Measurements from ENCODE around the gene MARCHF6. TPM values are rescaled to one million over a fixed set of nuclear protein-coding genes. Genes with fewer than 3 reads are reported as not detected.

Gene MARCHF6
- total and polyA plus RNA-seq, 2 of the 8 experiments (the other 6 are each of a cell fraction or from before 2014, with no cell fraction given): 93.1 to 118 TPM

DNA sequence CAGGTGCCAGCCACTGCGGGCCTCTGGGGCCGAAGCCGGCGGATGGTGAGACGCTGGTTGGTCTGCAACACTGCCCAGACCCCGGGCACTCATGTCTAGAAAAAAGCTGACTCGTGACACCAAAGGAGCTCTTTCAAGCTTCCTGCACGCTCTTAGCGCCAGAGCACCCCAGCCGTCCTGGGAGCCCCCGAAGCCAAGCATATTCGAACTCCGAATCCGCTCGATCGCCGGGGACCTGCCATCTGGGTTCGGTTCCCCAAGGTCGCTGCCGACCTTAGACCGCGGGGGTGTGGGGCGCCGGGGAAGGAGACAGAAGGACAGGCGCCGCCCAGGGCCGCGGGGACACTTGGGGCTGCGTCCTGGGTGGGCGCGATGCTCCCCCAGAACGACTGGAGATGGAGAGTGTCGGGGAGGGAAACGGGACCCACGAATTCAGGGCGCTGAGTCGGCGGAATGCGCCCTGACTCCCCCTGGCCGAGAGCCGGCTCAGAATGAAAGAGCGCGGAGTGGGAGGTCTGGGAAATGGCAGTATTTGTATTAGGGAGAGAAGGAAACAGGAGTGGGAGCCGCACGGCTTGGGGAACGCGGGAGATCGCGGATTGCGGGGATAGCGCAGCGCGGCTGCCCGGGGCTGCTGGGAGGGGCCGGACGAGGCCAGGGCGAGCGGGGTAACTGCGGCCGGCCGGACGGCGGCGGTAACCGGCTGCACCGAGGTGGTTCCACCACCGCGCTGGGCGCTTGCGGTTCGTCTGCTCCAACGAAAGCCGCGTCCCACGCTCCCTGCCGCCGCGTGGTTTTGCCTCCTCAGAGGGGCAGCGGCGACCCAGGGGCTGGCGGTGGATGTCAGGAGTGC, 20.1 kb upstream of the MARCHF6 start:
- no peak overlapping the region for H3K23ac ChIP-seq (ENCODE audit: insufficient read length)
- H2AK5ac ChIP-seq (ENCODE audit: low read depth, low read length): no peak overlapping the region
- ChIA-PET CTCF (ENCODE audit: partially characterized antibody) (interaction anchor here (0.7 to 1.5 kb wide), 5 partner anchors 15 to 85 kb away, joined by 3 read pairs; no protein-coding TSS in a partner anchor), POLR2A (ENCODE audit: partially characterized antibody) (interaction anchor here (0.6 kb wide), 1 partner anchor 8 kb away, joined by 3 read pairs; no protein-coding TSS in a partner anchor)
- H4K91ac ChIP-seq (replicated peaks; ENCODE audit: insufficient read length, low read length): no peak overlapping the region
- no peak overlapping the region for H3K27ac ChIP-seq (ENCODE audit: low read depth, low read length)
- H3K4me1 ChIP-seq (replicated peaks in 1 of 4; ENCODE audit: control insufficient read depth in 3 of 4, insufficient read depth in 4 of 4, low read length in 3 of 4): peaks cover 0 to 1% (median 0%) of the 10 kb centered on the region in 4 experiments; a peak in 2 of 7 replicates
- DNase-seq (ENCODE audit: low read depth in 1 of 2, low spot score in 2 of 2) (peak in 1 of 2 experiments; percentile 77), FAIRE-seq (no peak)
- no peaks in the 10 kb centered on the region for H3K9me3 ChIP-seq (ENCODE audit: insufficient read depth in 2 of 2, low read depth in 1 of 2, low read length in 1 of 2)
- H3K14ac ChIP-seq (ENCODE audit: insufficient read length): no peak overlapping the region
- peak overlapping the region; percentile 92 to 93 for H3K4me2 ChIP-seq (ENCODE audit: insufficient read depth in 1 of 2, low read depth in 2 of 2, low read length in 2 of 2)
- no peaks in the 10 kb centered on the region for H3K79me1 ChIP-seq (ENCODE audit: low read depth, low read length)
- H3K27me3 ChIP-seq (replicated peaks in 1 of 4; ENCODE audit: control insufficient read depth in 3 of 4, extremely low read depth in 1 of 4, insufficient read depth in 3 of 4, low read length in 3 of 4): peaks cover 16 to 46% (median 41%) of the 10 kb centered on the region in 4 experiments
- H2BK12ac ChIP-seq (ENCODE audit: low read depth, low read length): peak overlapping the region; percentile 39; the same call in 1 of the 2 replicates
- H4K20me1 ChIP-seq (replicated peaks in 1 of 2; ENCODE audit: control insufficient read depth in 1 of 2, insufficient read depth in 2 of 2, low read length in 2 of 2): no peaks in the 10 kb centered on the region
- H3K4me3 ChIP-seq (ENCODE audit: extremely low read depth in 1 of 4, insufficient read depth in 2 of 4, low read depth in 3 of 4, low read length in 4 of 4): peak overlapping the region; percentile 57 to 82 (median 68)
- 3% methylated on average over 78 of the region's 81 CpGs; no CpG with 5 or more reads in 1 of the 2 experiments for WGBS, 2 experiments (ENCODE audit: extremely low coverage in 1 of 2, insufficient coverage in 1 of 2, insufficient read length in 1 of 2, insufficient replicate concordance in 2 of 2, low coverage in 1 of 2, low lambda C conversion rate in 2 of 2, missing lambda C conversion rate in 1 of 2)
- no peak overlapping the region for H4K8ac ChIP-seq (ENCODE audit: extremely low read depth, insufficient read depth, low read length)
- H3K18ac ChIP-seq (ENCODE audit: extremely low read depth, low read length): no peak overlapping the region; the same call in none of the 2 replicates
- H3K56ac ChIP-seq (replicated peaks; ENCODE audit: insufficient read length, low read depth, low read length): no peak overlapping the region
- no peaks in the 10 kb centered on the region for H3K36me3 ChIP-seq (ENCODE audit: control insufficient read depth in 2 of 4, insufficient read depth in 4 of 4, low read length in 3 of 4)
- peak overlapping the region in 3 of 4 experiments; percentile 18 to 38 (median 20); a peak in 4 of 7 replicates for H3K9ac ChIP-seq (replicated peaks in 1 of 4; ENCODE audit: extremely low read depth in 1 of 4, low read depth in 3 of 4, low read length in 3 of 4)
- no peak overlapping the region for H2BK5ac ChIP-seq (ENCODE audit: low read depth, low read length)
- H3K4ac ChIP-seq (replicated peaks; ENCODE audit: insufficient read length, low read depth, low read length): no peak overlapping the region
- H3K23me2 ChIP-seq (ENCODE audit: low read depth, low read length): peaks cover 5% of the 10 kb centered on the region; the same call in 1 of the 2 replicates
- peak overlapping the region; percentile 77 for H2AFZ ChIP-seq (ENCODE audit: low read length)
- H2BK15ac ChIP-seq (ENCODE audit: low read length): no peak overlapping the region; the same call in 1 of the 2 replicates
- no peak overlapping the region for H4K5ac ChIP-seq (ENCODE audit: insufficient read length, low read depth, low read length)
- H3K79me2 ChIP-seq (ENCODE audit: control insufficient read depth in 1 of 2, insufficient read depth in 2 of 2, low read length in 2 of 2): no peaks in the 10 kb centered on the region
- H2BK120ac ChIP-seq (replicated peaks; ENCODE audit: low read depth, low read length): no peak overlapping the region
- H2BK20ac ChIP-seq (ENCODE audit: low read length): no peak overlapping the region
- TF ChIP-seq GABPA (IDR thresholded peaks at IDR 0.05; ENCODE audit: borderline replicate concordance, insufficient read depth, low read length): no peak
- TF ChIP-seq EZH2 (IDR thresholded peaks at IDR 0.05; ENCODE audit: low read depth, low read length, severe bottlenecking): peak; percentile 77
- TF ChIP-seq, protein P1, sequence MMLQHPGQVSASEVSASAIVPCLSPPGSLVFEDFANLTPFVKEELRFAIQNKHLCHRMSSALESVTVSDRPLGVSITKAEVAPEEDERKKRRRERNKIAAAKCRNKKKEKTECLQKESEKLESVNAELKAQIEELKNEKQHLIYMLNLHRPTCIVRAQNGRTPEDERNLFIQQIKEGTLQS (IDR thresholded peaks at IDR 0.05; ENCODE audit: insufficient read depth, low read depth, low read length): no peak
- TF ChIP-seq BACH1 (IDR thresholded peaks at IDR 0.05; ENCODE audit: low read length): peak; percentile 69; the same call in 1 of the 2 replicates
- no peak for TF ChIP-seq BRCA1 (IDR thresholded peaks at IDR 0.05; ENCODE audit: low read depth, low read length)
- TF ChIP-seq SP1 (IDR thresholded peaks at IDR 0.05; ENCODE audit: low read depth, low read length): no peak
- peak; percentile 95 for TF ChIP-seq KDM4A (IDR thresholded peaks at IDR 0.05; ENCODE audit: low read depth, low read length, severe bottlenecking)
- TF ChIP-seq BCL11A (IDR thresholded peaks at IDR 0.05; ENCODE audit: low read depth in 2 of 2, low read length in 2 of 2): no peak
- TF ChIP-seq ASH2L (IDR thresholded peaks at IDR 0.05; ENCODE audit: low read length): peak; percentile 66
- peak; percentile 31; the same call in 1 of the 2 replicates for TF ChIP-seq E2F6 (IDR thresholded peaks at IDR 0.05)

Data from H1 (cell line).